CD4-positive, alpha-beta T cell (primary cell): ENCODE results near the gene C1QL4. TPM values are rescaled to one million over a fixed set of nuclear protein-coding genes. Genes with fewer than 3 reads are reported as not detected.

ENCODE experiments used
- ATAC-seq: fragments of 200-7000 bp; cut with Tn5 transposase; one replicate; pipeline ENCODE4 v1.10.0; 2022; ENCODE audit warnings: mild to moderate bottlenecking; ENCODE audit not compliant: poor library complexity
- CTCF ChIA-PET: fragments of 350-600 bp; sonication (Branson Sonifier 250); formaldehyde crosslinking; loops from one replicate; lab custom pipeline; 2021; ENCODE audit warnings: antibody characterized with exemption, inconsistent platforms; lab: Charles Lee
- POLR2A ChIA-PET: fragments of 350-600 bp; sonication (Branson Sonifier 250); formaldehyde crosslinking; loops from one replicate; lab custom pipeline; 2021; ENCODE audit warnings: antibody characterized with exemption, inconsistent platforms; lab: Charles Lee
- DNase-seq, 14 experiments: peaks; one replicate each; pipeline ENCODE4 v3.0.0-alpha.2; 2013 to 2020; ENCODE audit warnings: mixed read lengths in 2 of 14
- H3K27ac ChIP-seq, 2 donors: one replicate each; pipeline versions ENCODE4 v1.5.1 to v1.7.0; 2013; ENCODE audit warnings: low read length in 2 of 2, low read depth in 1 of 2, mild to moderate bottlenecking in 1 of 2
- H3K27me3 ChIP-seq, 2 experiments: 1 replicate in 1 of 2; 2 replicates in 1 of 2; pipeline versions ENCODE4 v1.6.1 to v1.7.0; 2013; ENCODE audit warnings: low read length in 2 of 2, control low read depth in 1 of 2, mild to moderate bottlenecking in 1 of 2, moderate library complexity in 1 of 2; ENCODE audit not compliant: insufficient read depth in 2 of 2, control insufficient read depth in 1 of 2
- H3K36me3 ChIP-seq: one replicate; pipeline ENCODE4 v1.6.1; 2013; ENCODE audit warnings: low read length, control low read depth; ENCODE audit not compliant: insufficient read depth
- H3K4me1 ChIP-seq: one replicate; pipeline ENCODE4 v1.6.1; 2013; ENCODE audit warnings: low read length, control low read depth; ENCODE audit not compliant: insufficient read depth
- H3K4me3 ChIP-seq: one replicate; pipeline ENCODE4 v1.5.1; 2013; ENCODE audit warnings: mild to moderate bottlenecking, low read length, moderate library complexity
- H3K9me3 ChIP-seq, 2 experiments: 1 replicate in 1 of 2; 2 replicates in 1 of 2; pipeline versions ENCODE4 v1.6.1 to v1.7.0; 2013; ENCODE audit warnings: low read length in 2 of 2, mild to moderate bottlenecking in 2 of 2, control low read depth in 1 of 2, moderate library complexity in 1 of 2; ENCODE audit not compliant: control insufficient read depth in 1 of 2, insufficient read depth in 1 of 2
- H3K27ac Mint-ChIP-seq: one replicate; pipeline ENCODE4 v1.8.0; 2020; ENCODE audit warnings: mixed read lengths
- H3K27me3 Mint-ChIP-seq: one replicate; pipeline ENCODE4 v1.8.0; 2021; ENCODE audit warnings: mixed read lengths
- H3K36me3 Mint-ChIP-seq: one replicate; pipeline ENCODE4 v1.8.0; 2021; ENCODE audit warnings: low read depth, mixed read lengths
- H3K4me1 Mint-ChIP-seq: one replicate; pipeline ENCODE4 v1.8.0; 2021; ENCODE audit warnings: low read depth, mixed read lengths
- H3K4me3 Mint-ChIP-seq: one replicate; pipeline ENCODE4 v1.8.0; 2020; ENCODE audit warnings: mild to moderate bottlenecking, mixed read lengths
- H3K9me3 Mint-ChIP-seq: one replicate; pipeline ENCODE4 v1.8.0; 2020; ENCODE audit warnings: mixed read lengths
- CTCF ChIP-seq: fragments of 200-600 bp; IDR thresholded peaks from one replicate; pipeline ENCODE4 v1.8.0; 2022; ENCODE audit warnings: antibody characterized with exemption, mild to moderate bottlenecking
- intact Hi-C, 2 experiments: fragments of 100-400 bp; cut with DNase I in 1 of 2; cut with micrococcal nuclease in 1 of 2; formaldehyde crosslinking; loops; one replicate each; pipeline versions ENCODE4 v1.15.1 to v1.9.0; 2023 to 2025; cut with DNase I, micrococcal nuclease
- total RNA-seq, 174 experiments: library from RNA in 2 of 174; stranded (reverse) in 2 of 174; gene quantifications; one replicate each; pipeline ENCODE4 v1.2.3 and lab custom pipeline; 2021 to 2026

C1QL4 gene
- total RNA-seq, 2 experiments from 2014 or later, result not detected

- no peak for DNase-seq
- Histone ChIP-seq H3K4me3 (no peak overlapping the region), H3K27me3 (peaks cover 21 to 24% of the 10 kb centered on the region in 2 experiments), H3K9me3 (no peaks in the 10 kb centered on the region), H3K4me1 (peaks cover 7% of the 10 kb centered on the region), H3K27ac (no peak overlapping the region), H3K36me3 (no peaks in the 10 kb centered on the region)
- POLR2A ChIA-PET, result no interaction called here
- intact Hi-C loops, result no loop called here
- CTCF ChIA-PET, result no interaction called here
- no peaks in the 10 kb centered on the region for H3K9me3 Mint-ChIP-seq
- H3K36me3 Mint-ChIP-seq, result no peaks in the 10 kb centered on the region
- H3K27ac Mint-ChIP-seq, result no peak overlapping the region
- H3K27me3 Mint-ChIP-seq, result peaks cover 39% of the 10 kb centered on the region
- no peak overlapping the region for H3K4me3 Mint-ChIP-seq
- TF ChIP-seq CTCF, result no peak
- no peak for ATAC-seq
- H3K4me1 Mint-ChIP-seq, result peaks cover 11% of the 10 kb centered on the region
Observed at GRCh38 chr12:49330032-49330619, 6.9 kb downstream of the C1QL4 start.

GRCh38 chr12:49328816-49329215, 8.2 kb downstream of the C1QL4 start:
- Mint-ChIP-seq H3K36me3 (no peaks in the 10 kb centered on the region), H3K9me3 (no peaks in the 10 kb centered on the region), H3K27ac (no peak overlapping the region), H3K4me3 (no peak overlapping the region), H3K27me3 (peaks cover 28% of the 10 kb centered on the region), H3K4me1 (peaks cover 5% of the 10 kb centered on the region)
- Histone ChIP-seq H3K36me3 (no peaks in the 10 kb centered on the region), H3K27ac (no peak overlapping the region), H3K4me3 (no peak overlapping the region), H3K27me3 (peaks cover 8 to 10% of the 10 kb centered on the region in 2 experiments), H3K9me3 (no peaks in the 10 kb centered on the region), H3K4me1 (peaks cover 8% of the 10 kb centered on the region)
- TF ChIP-seq CTCF, result no peak
- DNase-seq (no peak), ATAC-seq (no peak)
- POLR2A ChIA-PET, result no interaction called here
- intact Hi-C loops, result no loop called here
- CTCF ChIA-PET, result interaction anchor here (0.8 kb wide), 1 partner anchor 19 kb away, joined by 3 read pairs; no protein-coding TSS in a partner anchor

- H3K9me3 Mint-ChIP-seq, result no peaks in the 10 kb centered on the region
- H3K27me3 Mint-ChIP-seq, result peaks cover 22% of the 10 kb centered on the region
- ChIA-PET CTCF (no interaction called here), POLR2A (no interaction called here)
- H3K9me3 ChIP-seq, result no peaks in the 10 kb centered on the region
- no peaks in the 10 kb centered on the region for H3K36me3 ChIP-seq
- intact Hi-C loops, result no loop called here
- H3K4me1 Mint-ChIP-seq, result peaks cover 9% of the 10 kb centered on the region
- TF ChIP-seq CTCF, result no peak
- no peak overlapping the region for H3K4me3 Mint-ChIP-seq
- H3K27ac ChIP-seq, result no peak overlapping the region
- no peaks in the 10 kb centered on the region for H3K36me3 Mint-ChIP-seq
- DNase-seq (no peak), ATAC-seq (no peak)
- H3K4me1 ChIP-seq, result peaks cover 12% of the 10 kb centered on the region
- H3K27me3 ChIP-seq, result peaks cover 0 to 5% of the 10 kb centered on the region in 2 experiments
- no peak overlapping the region for H3K27ac Mint-ChIP-seq
- H3K4me3 ChIP-seq, result no peak overlapping the region
Observed at GRCh38 chr12:49327887-49328286, 9.1 kb downstream of the C1QL4 start.
